ENCODE measurements around the gene C19orf38. TPM values are rescaled to one million over a fixed set of nuclear protein-coding genes. Genes with fewer than 3 reads are reported as not detected.

The C19orf38 gene
- total RNA-seq, 2 donors from 2014 or later: 0.24 TPM; not detected in 1

GRCh38 chr19:10878253-10878652, 30.0 kb downstream of the C19orf38 start:
- Mint-ChIP-seq H3K36me3 (ENCODE audit: low read depth) (peaks cover 10% of the 10 kb centered on the region), H3K27me3 (ENCODE audit: insufficient read depth) (no peaks in the 10 kb centered on the region), H3K4me3 (no peak overlapping the region), H3K4me1 (peaks cover 31% of the 10 kb centered on the region), H3K27ac (peak overlapping the region; percentile 89), H3K9me3 (no peaks in the 10 kb centered on the region)
- Histone ChIP-seq H3K9ac (ENCODE audit: extremely low read depth, low read length, poor library complexity, severe bottlenecking) (no peak overlapping the region), H3K4me3 (ENCODE audit: low read length) (no peak overlapping the region), H3K27me3 (ENCODE audit: control insufficient read depth, insufficient read depth, low read length, poor library complexity, severe bottlenecking) (no peaks in the 10 kb centered on the region), H3K4me1 (ENCODE audit: control insufficient read depth, insufficient read depth, low read length) (peaks cover 16% of the 10 kb centered on the region), H3K36me3 (ENCODE audit: control insufficient read depth, insufficient read depth, low read length) (peaks cover 3% of the 10 kb centered on the region), H3K9me3 (ENCODE audit: control insufficient read depth, low read length) (no peaks in the 10 kb centered on the region), H3K27ac (ENCODE audit: low read depth, low read length) (peak overlapping the region; percentile 22)
- DNase-seq: no peak
- TF ChIP-seq CTCF (conservative IDR thresholded peaks at IDR 0.05): no peak
- WGBS, 2 experiments (ENCODE audit: insufficient coverage in 1 of 2, insufficient read length in 1 of 2): 96 to 100% methylated on average over 2 to 3 of the region's 3 CpGs

- TF ChIP-seq CTCF (conservative IDR thresholded peaks at IDR 0.05): no peak
- H3K36me3 ChIP-seq (ENCODE audit: control insufficient read depth, insufficient read depth, low read length): no peaks in the 10 kb centered on the region
- H3K4me3 Mint-ChIP-seq: peak overlapping the region; percentile 37
- peaks cover 40% of the 10 kb centered on the region for H3K4me1 Mint-ChIP-seq
- no peak overlapping the region for H3K4me3 ChIP-seq (ENCODE audit: low read length)
- peaks cover 19% of the 10 kb centered on the region for H3K4me1 ChIP-seq (ENCODE audit: control insufficient read depth, insufficient read depth, low read length)
- no peaks in the 10 kb centered on the region for H3K9me3 ChIP-seq (ENCODE audit: control insufficient read depth, low read length)
- no peaks in the 10 kb centered on the region for H3K27me3 ChIP-seq (ENCODE audit: control insufficient read depth, insufficient read depth, low read length, poor library complexity, severe bottlenecking)
- H3K9me3 Mint-ChIP-seq: no peaks in the 10 kb centered on the region
- peak; percentile 75 for DNase-seq
- no peaks in the 10 kb centered on the region for H3K27me3 Mint-ChIP-seq (ENCODE audit: insufficient read depth)
- peak overlapping the region; percentile 92 for H3K27ac Mint-ChIP-seq
- H3K36me3 Mint-ChIP-seq (ENCODE audit: low read depth): no peaks in the 10 kb centered on the region
- H3K27ac ChIP-seq (ENCODE audit: low read depth, low read length): peak overlapping the region; percentile 81
- peak overlapping the region; percentile 18 for H3K9ac ChIP-seq (ENCODE audit: extremely low read depth, low read length, poor library complexity, severe bottlenecking)
- 43 to 62% methylated on average over 13 to 14 of the region's 14 CpGs for WGBS, 2 experiments (ENCODE audit: insufficient coverage in 1 of 2, insufficient read length in 1 of 2)
Observed at GRCh38 chr19:10881403-10882107, 33.3 kb downstream of the C19orf38 start.

- H3K27ac ChIP-seq (ENCODE audit: low read depth, low read length): peak overlapping the region; percentile 81
- peaks cover 19% of the 10 kb centered on the region for H3K4me1 ChIP-seq (ENCODE audit: control insufficient read depth, insufficient read depth, low read length)
- Mint-ChIP-seq H3K9me3 (no peaks in the 10 kb centered on the region), H3K27ac (peak overlapping the region; percentile 92), H3K36me3 (ENCODE audit: low read depth) (no peaks in the 10 kb centered on the region), H3K4me1 (peaks cover 41% of the 10 kb centered on the region), H3K27me3 (ENCODE audit: insufficient read depth) (no peaks in the 10 kb centered on the region), H3K4me3 (peak overlapping the region; percentile 37)
- H3K4me3 ChIP-seq (ENCODE audit: low read length): no peak overlapping the region
- WGBS, 2 experiments (ENCODE audit: insufficient coverage in 1 of 2, insufficient read length in 1 of 2): 82 to 86% methylated on average over 7 to 9 of the region's 9 CpGs
- H3K36me3 ChIP-seq (ENCODE audit: control insufficient read depth, insufficient read depth, low read length): no peaks in the 10 kb centered on the region
- no peaks in the 10 kb centered on the region for H3K9me3 ChIP-seq (ENCODE audit: control insufficient read depth, low read length)
- peak; percentile 52 for DNase-seq
- no peaks in the 10 kb centered on the region for H3K27me3 ChIP-seq (ENCODE audit: control insufficient read depth, insufficient read depth, low read length, poor library complexity, severe bottlenecking)
- peak overlapping the region; percentile 18 for H3K9ac ChIP-seq (ENCODE audit: extremely low read depth, low read length, poor library complexity, severe bottlenecking)
- no peak for TF ChIP-seq CTCF (conservative IDR thresholded peaks at IDR 0.05)
Observed at GRCh38 chr19:10882108-10882457, 33.9 kb downstream of the C19orf38 start.

Measured in endodermal cell (in vitro differentiated cells).